ENCODE measurements around the gene CYP2W1. TPM values are rescaled to one million over a fixed set of nuclear protein-coding genes. Genes with fewer than 3 reads are reported as not detected.
"Not testable (repeated sequence)": the region's sequence is repeated elsewhere in the genome, so short reads cannot be mapped to it uniquely, and the experiment has no call there.

Gene CYP2W1
- total RNA-seq, 2 donors from 2014 or later: 3.1 to 4.0 TPM

- WGBS: 79% methylated on average over 10 of the region's 12 CpGs
- H3K27ac ChIP-seq: no peak overlapping the region
- intact Hi-C loops (cut with DNase I): no loop called here
- no peak overlapping the region for H3K4me3 ChIP-seq
- H3K27me3 ChIP-seq (replicated peaks; ENCODE audit: insufficient read depth): no peaks in the 10 kb centered on the region
- H3K4me1 ChIP-seq (replicated peaks): peaks cover 7% of the 10 kb centered on the region
- TF ChIP-seq POLR2A (IDR thresholded peaks at IDR 0.05): no peak
- H3K9me3 ChIP-seq: no peaks in the 10 kb centered on the region
- no peaks in the 10 kb centered on the region for H3K36me3 ChIP-seq
- no peak for DNase-seq (ENCODE audit: low spot score)
Measured at GRCh38 chr7:1030444-1031070, 47.6 kb downstream of the CYP2W1 start.

GRCh38 chr7:1031716-1032455 lies 48.9 kb downstream of the CYP2W1 start:
- no peak overlapping the region for H3K27ac ChIP-seq
- no peak for DNase-seq (ENCODE audit: low spot score)
- 93% methylated on average over 30 of the region's 33 CpGs for WGBS
- no peaks in the 10 kb centered on the region for H3K36me3 ChIP-seq
- H3K4me1 ChIP-seq (replicated peaks): peaks cover 7% of the 10 kb centered on the region
- TF ChIP-seq POLR2AphosphoS5 (IDR thresholded peaks at IDR 0.05): no peak
- no peak for TF ChIP-seq POLR2A (IDR thresholded peaks at IDR 0.05)
- TF ChIP-seq CTCF (IDR thresholded peaks at IDR 0.05): no peak
- intact Hi-C loops (cut with DNase I): no loop called here
- H3K27me3 ChIP-seq (replicated peaks; ENCODE audit: insufficient read depth): no peaks in the 10 kb centered on the region
- H3K9me3 ChIP-seq: no peaks in the 10 kb centered on the region
- no peak overlapping the region for H3K4me3 ChIP-seq

- Histone ChIP-seq H3K4me3 (no peak overlapping the region), H3K27me3 (replicated peaks; ENCODE audit: insufficient read depth) (no peaks in the 10 kb centered on the region), H3K36me3 (no peaks in the 10 kb centered on the region), H3K4me1 (replicated peaks) (peaks cover 7% of the 10 kb centered on the region), H3K9me3 (no peaks in the 10 kb centered on the region), H3K27ac (no peak overlapping the region)
- TF ChIP-seq POLR2A (IDR thresholded peaks at IDR 0.05) (no peak), POLR2AphosphoS5 (IDR thresholded peaks at IDR 0.05) (no peak), CTCF (IDR thresholded peaks at IDR 0.05) (no peak)
- DNase-seq (ENCODE audit: low spot score): no peak
- intact Hi-C loops (cut with DNase I): no loop called here
- WGBS: 95% methylated on average over 24 of the region's 25 CpGs
Measured at GRCh38 chr7:1032536-1033181, 49.7 kb downstream of the CYP2W1 start.

GRCh38 chr7:1033546-1034145 lies 50.7 kb downstream of the CYP2W1 start:
- 90% methylated on average over 20 of the region's 20 CpGs for WGBS
- no peak overlapping the region for H3K27ac ChIP-seq
- no peaks in the 10 kb centered on the region for H3K36me3 ChIP-seq
- no peaks in the 10 kb centered on the region for H3K27me3 ChIP-seq (replicated peaks; ENCODE audit: insufficient read depth)
- no peak overlapping the region for H3K4me3 ChIP-seq
- no peaks in the 10 kb centered on the region for H3K9me3 ChIP-seq
- no peak for TF ChIP-seq CTCF (IDR thresholded peaks at IDR 0.05)
- no peak for TF ChIP-seq POLR2AphosphoS5 (IDR thresholded peaks at IDR 0.05)
- no peak for TF ChIP-seq POLR2A (IDR thresholded peaks at IDR 0.05)
- peaks cover 7% of the 10 kb centered on the region for H3K4me1 ChIP-seq (replicated peaks)
- DNase-seq (ENCODE audit: low spot score): no peak
- intact Hi-C loops (cut with DNase I): no loop called here

GRCh38 chr7:1034769-1035168 lies 51.8 kb downstream of the CYP2W1 start:
- WGBS: 100% methylated on average over 1 of the region's 1 CpG
- H3K36me3 ChIP-seq; H3K27ac ChIP-seq; H3K9me3 ChIP-seq; H3K27me3 ChIP-seq (replicated peaks; ENCODE audit: insufficient read depth); H3K4me1 ChIP-seq (replicated peaks); H3K4me3 ChIP-seq; DNase-seq (ENCODE audit: low spot score); intact Hi-C loops (cut with DNase I): not testable (repeated sequence)

- H3K4me1 ChIP-seq (replicated peaks); DNase-seq (ENCODE audit: low spot score); H3K4me3 ChIP-seq; intact Hi-C loops (cut with DNase I); H3K9me3 ChIP-seq; H3K27ac ChIP-seq; H3K27me3 ChIP-seq (replicated peaks; ENCODE audit: insufficient read depth); H3K36me3 ChIP-seq: not testable (repeated sequence)
- WGBS: 95% methylated on average over 40 of the region's 40 CpGs
Measured at GRCh38 chr7:1036164-1036928, 53.4 kb downstream of the CYP2W1 start.

Measured in prostate gland (tissue), 2 donors.